22Rv1 (cell line): Measurements from ENCODE around the gene CLASP2.

Experiments
- ZFX ChIP-seq: fragments of 450-650 bp; IDR thresholded peaks from 2 replicates; pipeline ENCODE4 v1.6.1; 2017; ENCODE audit warnings: antibody characterized with exemption, borderline replicate concordance
- TF ChIP-seq, protein P1 (sequence below): fragments of 450-650 bp; IDR thresholded peaks from 2 replicates; pipeline ENCODE4 v1.5.1; 2017; ENCODE audit warnings: mild to moderate bottlenecking

DNA sequence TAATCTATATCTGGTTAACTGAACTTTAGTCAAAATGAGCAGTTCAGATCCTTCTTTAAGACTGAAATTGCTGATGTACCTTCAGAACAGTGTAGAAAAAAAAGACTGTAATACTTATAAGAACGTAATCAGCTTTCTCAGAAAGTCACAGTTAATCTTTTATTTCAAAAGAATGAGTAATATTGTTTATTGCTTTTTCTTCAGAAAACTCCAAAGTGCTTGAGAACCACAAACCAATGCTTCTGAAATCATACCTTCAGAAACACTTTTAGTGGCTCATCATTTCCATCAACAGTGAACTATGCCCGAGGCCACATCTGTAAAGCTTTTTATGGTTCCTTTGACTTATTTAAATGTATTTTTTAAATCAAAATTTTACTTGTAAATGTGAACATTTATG lies 33.3 kb upstream of the CLASP2 start:
- TF ChIP-seq, protein P1, sequence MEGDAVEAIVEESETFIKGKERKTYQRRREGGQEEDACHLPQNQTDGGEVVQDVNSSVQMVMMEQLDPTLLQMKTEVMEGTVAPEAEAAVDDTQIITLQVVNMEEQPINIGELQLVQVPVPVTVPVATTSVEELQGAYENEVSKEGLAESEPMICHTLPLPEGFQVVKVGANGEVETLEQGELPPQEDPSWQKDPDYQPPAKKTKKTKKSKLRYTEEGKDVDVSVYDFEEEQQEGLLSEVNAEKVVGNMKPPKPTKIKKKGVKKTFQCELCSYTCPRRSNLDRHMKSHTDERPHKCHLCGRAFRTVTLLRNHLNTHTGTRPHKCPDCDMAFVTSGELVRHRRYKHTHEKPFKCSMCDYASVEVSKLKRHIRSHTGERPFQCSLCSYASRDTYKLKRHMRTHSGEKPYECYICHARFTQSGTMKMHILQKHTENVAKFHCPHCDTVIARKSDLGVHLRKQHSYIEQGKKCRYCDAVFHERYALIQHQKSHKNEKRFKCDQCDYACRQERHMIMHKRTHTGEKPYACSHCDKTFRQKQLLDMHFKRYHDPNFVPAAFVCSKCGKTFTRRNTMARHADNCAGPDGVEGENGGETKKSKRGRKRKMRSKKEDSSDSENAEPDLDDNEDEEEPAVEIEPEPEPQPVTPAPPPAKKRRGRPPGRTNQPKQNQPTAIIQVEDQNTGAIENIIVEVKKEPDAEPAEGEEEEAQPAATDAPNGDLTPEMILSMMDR, result no peak
- no peak for TF ChIP-seq ZFX
